ENCODE data around the gene PCNX3. TPM values are rescaled to one million over a fixed set of nuclear protein-coding genes. Genes with fewer than 3 reads are reported as not detected.

PCNX3 gene
- total RNA-seq, 1 experiment from 2014 or later: 74.5 TPM

- ATAC-seq: no peak
- POLR2A ChIA-PET: no interaction called here
- TF ChIP-seq, protein P1, sequence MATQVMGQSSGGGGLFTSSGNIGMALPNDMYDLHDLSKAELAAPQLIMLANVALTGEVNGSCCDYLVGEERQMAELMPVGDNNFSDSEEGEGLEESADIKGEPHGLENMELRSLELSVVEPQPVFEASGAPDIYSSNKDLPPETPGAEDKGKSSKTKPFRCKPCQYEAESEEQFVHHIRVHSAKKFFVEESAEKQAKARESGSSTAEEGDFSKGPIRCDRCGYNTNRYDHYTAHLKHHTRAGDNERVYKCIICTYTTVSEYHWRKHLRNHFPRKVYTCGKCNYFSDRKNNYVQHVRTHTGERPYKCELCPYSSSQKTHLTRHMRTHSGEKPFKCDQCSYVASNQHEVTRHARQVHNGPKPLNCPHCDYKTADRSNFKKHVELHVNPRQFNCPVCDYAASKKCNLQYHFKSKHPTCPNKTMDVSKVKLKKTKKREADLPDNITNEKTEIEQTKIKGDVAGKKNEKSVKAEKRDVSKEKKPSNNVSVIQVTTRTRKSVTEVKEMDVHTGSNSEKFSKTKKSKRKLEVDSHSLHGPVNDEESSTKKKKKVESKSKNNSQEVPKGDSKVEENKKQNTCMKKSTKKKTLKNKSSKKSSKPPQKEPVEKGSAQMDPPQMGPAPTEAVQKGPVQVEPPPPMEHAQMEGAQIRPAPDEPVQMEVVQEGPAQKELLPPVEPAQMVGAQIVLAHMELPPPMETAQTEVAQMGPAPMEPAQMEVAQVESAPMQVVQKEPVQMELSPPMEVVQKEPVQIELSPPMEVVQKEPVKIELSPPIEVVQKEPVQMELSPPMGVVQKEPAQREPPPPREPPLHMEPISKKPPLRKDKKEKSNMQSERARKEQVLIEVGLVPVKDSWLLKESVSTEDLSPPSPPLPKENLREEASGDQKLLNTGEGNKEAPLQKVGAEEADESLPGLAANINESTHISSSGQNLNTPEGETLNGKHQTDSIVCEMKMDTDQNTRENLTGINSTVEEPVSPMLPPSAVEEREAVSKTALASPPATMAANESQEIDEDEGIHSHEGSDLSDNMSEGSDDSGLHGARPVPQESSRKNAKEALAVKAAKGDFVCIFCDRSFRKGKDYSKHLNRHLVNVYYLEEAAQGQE (IDR thresholded peaks at IDR 0.05; ENCODE audit: insufficient read depth in 1 of 2, low read depth in 2 of 2, low read length in 1 of 2): no peak
- TF ChIP-seq TCF7L2 (IDR thresholded peaks at IDR 0.05; ENCODE audit: low read depth, low read length): no peak
- no peak for TF ChIP-seq SIN3A (IDR thresholded peaks at IDR 0.05; ENCODE audit: borderline replicate concordance, insufficient read depth, low read depth, low read length)
- TF ChIP-seq, protein P2, sequence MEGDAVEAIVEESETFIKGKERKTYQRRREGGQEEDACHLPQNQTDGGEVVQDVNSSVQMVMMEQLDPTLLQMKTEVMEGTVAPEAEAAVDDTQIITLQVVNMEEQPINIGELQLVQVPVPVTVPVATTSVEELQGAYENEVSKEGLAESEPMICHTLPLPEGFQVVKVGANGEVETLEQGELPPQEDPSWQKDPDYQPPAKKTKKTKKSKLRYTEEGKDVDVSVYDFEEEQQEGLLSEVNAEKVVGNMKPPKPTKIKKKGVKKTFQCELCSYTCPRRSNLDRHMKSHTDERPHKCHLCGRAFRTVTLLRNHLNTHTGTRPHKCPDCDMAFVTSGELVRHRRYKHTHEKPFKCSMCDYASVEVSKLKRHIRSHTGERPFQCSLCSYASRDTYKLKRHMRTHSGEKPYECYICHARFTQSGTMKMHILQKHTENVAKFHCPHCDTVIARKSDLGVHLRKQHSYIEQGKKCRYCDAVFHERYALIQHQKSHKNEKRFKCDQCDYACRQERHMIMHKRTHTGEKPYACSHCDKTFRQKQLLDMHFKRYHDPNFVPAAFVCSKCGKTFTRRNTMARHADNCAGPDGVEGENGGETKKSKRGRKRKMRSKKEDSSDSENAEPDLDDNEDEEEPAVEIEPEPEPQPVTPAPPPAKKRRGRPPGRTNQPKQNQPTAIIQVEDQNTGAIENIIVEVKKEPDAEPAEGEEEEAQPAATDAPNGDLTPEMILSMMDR (IDR thresholded peaks at IDR 0.05): no peak
- TF ChIP-seq POLR2AphosphoS5 (IDR thresholded peaks at IDR 0.05; ENCODE audit: low read depth, low read length): no peak
- no peak overlapping the region for H3K27ac ChIP-seq (ENCODE audit: low read length)
- CTCF ChIA-PET: no interaction called here
- no peaks in the 10 kb centered on the region for H3K27me3 ChIP-seq (ENCODE audit: control insufficient read depth, insufficient read depth, low read length)
- peaks cover 24% of the 10 kb centered on the region for H3K4me1 ChIP-seq (ENCODE audit: control insufficient read depth, insufficient read depth, low read length)
- intact Hi-C loops (cut with micrococcal nuclease; ENCODE audit: unreplicated experiment) (no loop called here), in situ Hi-C loops (cut with HindIII; ENCODE audit: low pct_unique_long_range_greater_than_20kb, low sequenced_read_pairs) (no loop called here)
- no peaks in the 10 kb centered on the region for H3K9me3 ChIP-seq (ENCODE audit: control insufficient read depth, insufficient read depth, low read depth, low read length)
- peaks cover 2% of the 10 kb centered on the region; the same call in 1 of the 2 replicates for H3K36me3 ChIP-seq (ENCODE audit: control insufficient read depth, insufficient read depth, low read length)
- H3K4me3 ChIP-seq (ENCODE audit: low read depth in 2 of 2, low read length in 2 of 2): no peak overlapping the region
- no peak for DNase-seq (ENCODE audit: low read depth, low spot score)
- no TSS peak for BruUV-seq (replicated peaks)
These were observed 25.1 kb downstream of the PCNX3 start for GRCh38 chr11:65640483-65641296.

- no peak overlapping the region for H3K27ac ChIP-seq (ENCODE audit: low read length)
- H3K9me3 ChIP-seq (ENCODE audit: control insufficient read depth, insufficient read depth, low read depth, low read length): no peaks in the 10 kb centered on the region
- ChIA-PET CTCF (no interaction called here), POLR2A (no interaction called here)
- no peak for DNase-seq (ENCODE audit: low read depth, low spot score)
- BruUV-seq (replicated peaks): no TSS peak
- no peak overlapping the region for H3K4me3 ChIP-seq (ENCODE audit: low read depth in 2 of 2, low read length in 2 of 2)
- peaks cover 24% of the 10 kb centered on the region for H3K4me1 ChIP-seq (ENCODE audit: control insufficient read depth, insufficient read depth, low read length)
- TF ChIP-seq POLR2AphosphoS5 (IDR thresholded peaks at IDR 0.05; ENCODE audit: low read depth, low read length): no peak
- TF ChIP-seq, protein P1 (IDR thresholded peaks at IDR 0.05; ENCODE audit: insufficient read depth in 1 of 2, low read depth in 2 of 2, low read length in 1 of 2): no peak
- TF ChIP-seq SIN3A (IDR thresholded peaks at IDR 0.05; ENCODE audit: borderline replicate concordance, insufficient read depth, low read depth, low read length): no peak
- TF ChIP-seq, protein P2 (IDR thresholded peaks at IDR 0.05): no peak
- no peak for TF ChIP-seq TCF7L2 (IDR thresholded peaks at IDR 0.05; ENCODE audit: low read depth, low read length)
- no peak for ATAC-seq
- H3K27me3 ChIP-seq (ENCODE audit: control insufficient read depth, insufficient read depth, low read length): no peaks in the 10 kb centered on the region
- H3K36me3 ChIP-seq (ENCODE audit: control insufficient read depth, insufficient read depth, low read length): peaks cover 2% of the 10 kb centered on the region; the same call in 1 of the 2 replicates
- intact Hi-C loops (cut with micrococcal nuclease; ENCODE audit: unreplicated experiment) (no loop called here), in situ Hi-C loops (cut with HindIII; ENCODE audit: low pct_unique_long_range_greater_than_20kb, low sequenced_read_pairs) (no loop called here)
These were observed 25.9 kb downstream of the PCNX3 start for GRCh38 chr11:65641297-65642013.

Measured in Panc1 (cell line).